NCI-H146 (cell line): ENCODE measurements around the gene KLC3.

ENCODE experiments used
- DNase-seq: peaks from one replicate; lab custom pipeline; 2025; lab: John Stamatoyannopoulos, UW

KLC3 gene

GRCh38 chr19:45376045-45376724, 35.6 kb downstream of the KLC3 start:
- DNase-seq: no peak

DNA sequence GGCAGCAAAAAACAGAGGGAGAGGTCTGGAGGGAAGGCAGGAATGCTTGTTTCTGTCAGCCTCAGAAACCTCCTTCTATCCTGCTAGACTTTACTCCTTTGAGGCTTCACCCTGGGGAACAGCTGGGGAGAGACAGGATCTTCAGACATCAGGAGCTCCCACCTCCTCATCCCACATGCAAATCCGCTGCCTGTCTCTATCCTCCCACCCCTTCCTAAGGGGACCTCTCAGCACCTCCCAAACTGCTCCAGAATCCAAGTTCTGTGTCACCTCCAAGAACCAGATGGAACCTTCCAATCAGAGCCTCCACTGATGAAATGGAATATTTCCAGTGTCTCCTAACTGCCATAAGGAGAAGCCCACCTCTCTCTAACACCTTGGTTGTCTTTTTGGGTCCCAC, 39.6 kb downstream of the KLC3 start:
- no peak for DNase-seq

GRCh38 chr19:45382426-45382825, 41.9 kb downstream of the KLC3 start:
- no peak for DNase-seq

- no peak for DNase-seq
Measured at GRCh38 chr19:45385392-45386221, 45.1 kb downstream of the KLC3 start.

- DNase-seq: peak; percentile 19
Measured at GRCh38 chr19:45391346-45391745, 50.8 kb downstream of the KLC3 start.

GRCh38 chr19:45391871-45392665, 51.5 kb downstream of the KLC3 start:
- DNase-seq: no peak

GRCh38 chr19:45395821-45396617, 55.5 kb downstream of the KLC3 start:
- DNase-seq: no peak

DNA sequence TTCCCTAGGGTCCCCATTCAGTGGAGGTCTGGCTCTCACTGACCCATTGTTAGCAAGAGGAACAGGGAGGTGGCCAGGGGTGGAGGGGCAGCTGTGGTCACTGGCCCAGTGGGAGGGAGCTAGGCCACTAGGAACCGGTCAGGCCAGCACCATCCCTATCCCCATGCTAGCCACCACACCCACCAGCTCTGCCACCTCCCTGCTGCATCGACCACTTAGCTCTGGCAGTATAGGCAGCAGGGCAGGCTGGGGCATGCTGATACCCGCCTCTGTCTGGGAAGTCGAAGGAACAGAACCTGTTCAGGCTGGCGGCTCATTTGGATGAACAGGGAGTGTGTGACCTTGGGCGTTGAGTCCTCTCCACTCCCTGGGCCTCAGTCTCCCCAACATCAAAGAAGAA, 59.6 kb downstream of the KLC3 start:
- DNase-seq: no peak
